Panc1 (cell line): Measurements from ENCODE around the gene TRPV5.

Source experiments
- CTCF ChIP-seq: fragments of 450-650 bp; IDR thresholded peaks from 2 replicates; pipeline ENCODE4 v1.5.1; 2017; ENCODE audit warnings: mild to moderate bottlenecking
- POLR2AphosphoS5 ChIP-seq: IDR thresholded peaks from 2 replicates; pipeline ENCODE4 v1.6.1; 2012; ENCODE audit warnings: mild to moderate bottlenecking, low read depth, low read length, moderate library complexity
- REST ChIP-seq, 2 experiments: IDR thresholded peaks; 2 replicates each; pipeline ENCODE4 v1.6.1; 2011 to 2012; ENCODE audit warnings: low read depth in 2 of 2, control low read depth in 1 of 2, low read length in 1 of 2, mild to moderate bottlenecking in 1 of 2, moderate library complexity in 1 of 2; ENCODE audit not compliant: insufficient read depth in 1 of 2
- SIN3A ChIP-seq: IDR thresholded peaks from 2 replicates; pipeline ENCODE4 v1.6.1; 2012; ENCODE audit warnings: low read depth, mild to moderate bottlenecking, low read length, moderate library complexity, borderline replicate concordance; ENCODE audit not compliant: insufficient read depth
- TCF7L2 ChIP-seq: IDR thresholded peaks from 2 replicates; pipeline ENCODE4 v1.6.1; 2011; ENCODE audit warnings: mild to moderate bottlenecking, low read depth, low read length, inconsistent platforms

GRCh38 chr7:142974626-142975025, 41.1 kb upstream of the TRPV5 start:
- TF ChIP-seq CTCF (no peak), REST (IDR thresholded peaks at IDR 0.05; ENCODE audit: insufficient read depth in 1 of 2, low read depth in 2 of 2, low read length in 1 of 2) (no peak), POLR2AphosphoS5 (no peak), SIN3A (no peak), TCF7L2 (no peak)
